Stimulated activated naive CD4-positive, alpha-beta T cell treated with Interleukin-2 at 50 U/mL for 16 hours (primary cell): ENCODE results near the gene TMEM61.
"Not testable (repeated sequence)": the region's sequence is repeated elsewhere in the genome, so short reads cannot be mapped to it uniquely, and the experiment has no call there.

ENCODE experiments used
- DNase-seq: peaks from one replicate; lab custom pipeline; 2025; lab: John Stamatoyannopoulos, UW

Gene TMEM61

DNA sequence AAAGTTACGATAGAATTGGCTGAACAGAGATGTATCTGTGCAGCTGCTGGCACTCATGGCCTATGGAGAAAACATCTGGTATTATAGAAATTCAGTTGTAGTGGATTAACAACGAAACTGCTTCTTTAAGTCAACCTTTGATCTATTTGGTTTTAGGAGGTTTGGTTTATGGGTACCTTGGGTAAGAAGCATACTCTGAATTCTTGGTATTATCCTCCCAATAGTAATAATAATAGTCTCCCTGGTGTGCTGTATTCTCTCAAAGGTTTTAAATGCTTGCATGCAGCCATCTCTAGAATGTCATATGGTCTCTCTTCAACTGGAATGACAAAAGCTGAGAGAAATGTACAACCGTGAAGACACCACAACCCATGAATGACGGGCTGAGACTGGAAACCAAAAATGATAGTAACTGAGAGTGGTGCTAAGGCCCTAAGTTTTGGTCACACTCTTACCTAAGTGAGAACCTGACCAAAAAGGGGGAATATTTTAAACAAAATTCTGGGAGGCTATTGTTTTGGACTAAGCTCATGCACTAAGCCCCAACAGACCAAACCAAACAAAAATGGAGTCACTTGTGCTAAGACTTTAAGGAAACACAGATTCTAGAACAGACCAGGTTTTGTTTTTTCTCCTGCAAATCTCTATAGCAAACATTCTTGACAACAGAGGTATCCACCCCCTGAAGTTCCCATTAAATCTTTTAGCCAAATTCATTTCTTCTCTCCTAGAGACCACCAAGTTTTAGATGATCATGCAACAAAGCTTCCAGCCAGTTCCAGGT lies 17.6 kb upstream of the TMEM61 start:
- no peak for DNase-seq

DNA sequence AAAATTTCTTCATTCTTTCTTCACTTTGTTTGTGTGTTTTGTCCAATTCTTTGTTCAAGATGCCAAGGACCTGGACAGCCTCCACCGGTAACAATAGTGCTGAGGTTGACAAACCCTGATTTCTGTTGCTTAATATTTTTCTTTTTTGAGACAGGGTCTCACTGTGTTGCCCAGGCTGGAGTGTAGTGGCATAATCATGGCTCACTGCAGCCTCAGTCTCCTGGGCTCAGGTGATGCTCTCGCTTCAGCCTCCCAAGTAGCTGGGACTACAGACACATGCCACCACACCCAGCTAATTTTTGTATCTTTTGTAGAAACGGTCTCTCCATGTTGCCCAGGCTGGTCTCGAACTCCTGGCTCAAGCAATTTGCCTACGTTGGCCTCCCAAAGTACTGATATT lies 16.6 kb upstream of the TMEM61 start:
- DNase-seq, result not testable (repeated sequence)

DNA sequence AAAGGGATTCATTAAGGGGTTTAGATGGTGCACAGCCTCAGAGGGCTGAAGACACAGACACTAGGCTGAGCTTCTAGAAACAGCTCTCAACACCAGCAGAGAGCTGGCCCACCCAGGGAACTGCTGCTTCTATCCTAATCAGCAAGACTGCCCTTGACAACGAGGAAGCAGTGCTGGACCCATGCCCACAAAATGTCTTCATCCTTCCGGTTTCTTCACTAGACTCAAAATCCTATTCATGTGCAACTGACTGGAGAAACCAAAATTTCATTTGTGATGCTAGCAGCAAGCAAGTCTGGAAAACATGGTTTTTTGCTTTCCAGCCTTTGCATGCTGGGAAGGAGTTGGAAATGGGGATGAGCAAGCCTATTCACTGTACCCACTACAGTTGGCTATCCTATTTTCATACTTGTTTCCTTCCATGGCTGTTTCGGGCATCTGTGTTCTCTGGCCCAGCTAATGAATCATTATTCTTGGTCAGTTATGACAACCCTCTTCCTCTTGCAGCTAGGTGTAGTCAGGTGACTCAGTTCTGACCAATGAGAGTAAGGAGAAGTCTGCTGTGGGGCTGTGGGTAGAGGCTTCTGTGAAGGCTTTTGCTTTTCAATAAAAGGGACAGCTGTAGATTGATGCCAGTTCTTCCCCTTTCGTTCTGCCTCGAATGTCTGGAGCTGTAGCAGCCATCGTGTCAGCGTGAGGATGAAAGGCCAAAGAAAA lies 14.6 kb upstream of the TMEM61 start:
- DNase-seq, result no peak

DNA sequence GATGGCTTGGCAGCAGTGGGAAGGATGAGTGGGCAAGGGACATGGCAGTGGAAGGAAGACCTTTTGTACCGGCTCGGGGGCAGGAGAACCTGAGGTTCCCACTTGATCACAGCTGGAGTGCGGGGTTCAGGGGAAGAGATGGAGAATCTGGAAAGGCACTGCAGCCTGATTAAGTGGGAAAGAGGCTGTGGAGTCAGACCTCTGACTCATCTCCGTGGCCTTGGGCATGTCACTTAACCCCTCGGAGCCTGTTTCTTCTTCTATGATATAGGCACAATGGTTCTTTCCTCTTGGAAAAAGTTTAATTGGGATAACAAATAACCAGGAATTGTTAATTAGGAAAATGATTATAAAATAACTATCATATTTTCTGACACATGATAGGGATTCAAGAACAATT lies 13.1 kb upstream of the TMEM61 start:
- DNase-seq, result no peak

DNA sequence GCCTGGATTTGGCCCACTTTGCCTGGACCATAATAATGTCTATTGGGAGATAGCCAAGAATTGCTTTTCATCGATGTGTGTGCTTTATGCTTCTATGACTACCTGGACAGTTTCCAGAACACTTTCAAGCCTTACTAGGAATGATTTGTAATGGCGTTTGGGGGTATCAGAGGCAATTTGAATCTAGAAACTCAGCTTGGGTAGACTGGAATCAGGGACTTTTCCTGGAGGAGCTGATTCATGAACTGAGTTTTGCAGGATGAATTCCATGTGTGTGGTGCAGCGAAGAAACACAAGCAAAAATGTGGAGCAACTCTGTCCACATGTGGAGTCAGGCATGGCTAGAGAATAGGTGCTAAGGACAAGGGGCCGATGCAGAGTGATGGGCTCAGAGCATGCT lies 11.9 kb upstream of the TMEM61 start:
- no peak for DNase-seq

- DNase-seq, result no peak
Measured at GRCh38 chr1:54969879-54970278, 10.5 kb upstream of the TMEM61 start.

DNA sequence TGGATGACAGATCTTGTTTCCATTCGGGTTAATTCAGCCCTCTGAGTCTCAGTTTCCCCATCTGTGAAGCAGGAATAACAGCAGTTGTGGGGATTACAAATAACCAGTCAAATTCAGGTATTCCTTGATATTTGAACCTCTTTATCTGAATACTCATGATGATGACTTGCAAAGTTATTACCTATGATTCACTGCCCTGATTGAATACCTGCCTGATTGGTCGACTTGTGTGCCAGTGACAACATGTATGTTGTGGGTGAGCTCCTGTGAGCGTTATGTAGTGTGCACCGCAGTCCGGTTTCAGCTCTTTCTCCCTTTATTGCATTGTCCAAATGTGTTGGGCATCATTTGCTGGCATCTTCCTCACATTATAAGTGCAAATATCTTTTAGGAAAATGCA lies 9.5 kb upstream of the TMEM61 start:
- DNase-seq, result no peak

GRCh38 chr1:54971317-54971791 lies 9.1 kb upstream of the TMEM61 start:
- no peak for DNase-seq

DNA sequence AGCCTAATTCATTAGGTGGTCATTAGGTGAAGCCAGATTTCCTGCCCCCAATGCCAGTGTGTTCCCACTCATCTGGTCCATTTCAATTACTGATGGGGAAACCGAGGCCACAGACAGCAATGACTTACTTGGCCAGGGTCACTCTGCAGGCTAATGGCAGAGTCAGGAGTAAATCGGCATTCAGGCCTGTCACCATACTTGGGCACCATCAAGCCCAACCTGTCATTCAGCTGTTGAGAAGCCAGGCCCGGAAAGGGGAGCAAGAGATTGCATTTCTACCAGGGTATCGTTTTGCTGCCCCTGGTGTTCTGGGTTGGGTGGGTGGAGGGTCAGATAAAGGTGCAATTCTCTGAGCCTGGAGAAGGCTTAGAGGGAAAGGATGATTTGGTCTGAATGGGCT lies 8.0 kb upstream of the TMEM61 start:
- DNase-seq, result no peak

DNA sequence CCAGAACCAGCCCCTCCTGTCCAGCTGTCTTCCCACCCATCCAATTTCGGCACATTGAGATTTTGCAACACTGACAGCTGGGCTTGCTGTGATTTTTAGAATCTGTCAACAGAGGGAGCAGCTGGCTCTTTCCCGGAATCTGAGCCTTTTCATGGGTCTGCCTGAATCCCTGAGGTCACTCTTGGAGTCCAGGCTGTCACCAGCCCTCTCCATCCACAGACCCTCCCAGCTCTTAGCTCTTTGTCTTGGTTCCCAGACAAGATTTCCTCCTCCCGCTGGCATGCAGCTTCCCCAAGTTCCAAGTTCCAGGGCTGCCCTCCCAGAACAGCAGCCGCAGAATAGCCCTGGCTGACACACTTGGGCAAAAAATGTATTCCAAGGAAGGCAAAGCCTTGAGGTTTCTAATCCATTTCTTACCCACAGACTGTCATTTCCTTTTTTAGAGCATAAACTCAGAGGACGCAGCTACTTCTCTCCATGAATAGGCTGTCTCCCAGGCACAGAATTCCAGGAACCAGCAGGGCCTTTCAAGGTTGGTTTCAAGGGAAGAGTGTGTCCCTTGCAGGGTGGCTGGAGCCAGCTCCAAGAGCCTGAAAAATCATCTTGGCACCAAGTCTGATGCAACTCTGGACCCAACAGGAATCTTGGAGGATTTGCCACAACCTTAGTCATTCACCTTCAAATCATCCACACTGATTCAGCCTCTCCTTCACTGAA lies 7.1 kb upstream of the TMEM61 start:
- DNase-seq, result no peak

GRCh38 chr1:54975356-54976108 lies 4.9 kb upstream of the TMEM61 start:
- no peak for DNase-seq

GRCh38 chr1:54976747-54977146 lies 3.7 kb upstream of the TMEM61 start:
- DNase-seq, result no peak

GRCh38 chr1:54977533-54978297 lies 2.7 kb upstream of the TMEM61 start:
- no peak for DNase-seq

DNA sequence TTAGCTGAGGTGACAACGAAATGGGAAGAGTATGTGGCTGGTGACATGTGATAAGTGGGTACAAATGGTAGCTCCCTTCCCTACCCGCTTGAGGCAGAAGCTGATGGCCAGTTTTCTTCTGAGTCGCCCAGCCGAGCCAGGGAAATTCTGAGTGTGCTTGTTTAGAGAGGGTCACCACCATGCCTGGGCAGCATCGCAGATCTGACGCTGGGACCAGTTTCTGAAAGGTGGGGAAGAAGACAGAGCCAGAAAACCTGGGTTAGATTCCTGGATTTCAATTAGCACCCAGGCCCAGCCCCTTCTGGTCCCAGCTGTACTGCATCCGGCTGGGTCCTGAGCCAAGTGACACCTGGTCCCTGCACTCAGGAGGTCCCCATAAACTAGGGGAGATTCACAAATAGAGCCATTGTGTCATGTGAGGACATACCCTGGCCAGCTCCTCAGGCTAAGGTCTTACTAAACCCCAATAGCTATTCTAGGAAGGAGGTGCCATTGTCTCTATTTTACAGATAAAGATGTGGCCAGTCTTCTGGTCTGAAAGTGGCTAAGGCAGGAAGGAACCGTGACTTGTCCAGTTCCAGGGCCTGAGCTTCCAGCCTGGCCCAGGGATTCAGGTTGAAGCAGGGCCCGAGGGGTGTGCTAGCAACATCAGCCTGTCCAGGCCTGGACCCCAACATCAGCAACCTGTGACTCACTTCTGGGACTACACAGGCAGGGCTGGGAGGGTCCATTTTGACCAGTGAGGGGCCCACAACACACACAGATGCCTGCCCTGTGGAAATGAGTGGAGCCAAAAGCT lies 1.7 kb upstream of the TMEM61 start:
- DNase-seq, result no peak

- DNase-seq, result no peak
Measured at GRCh38 chr1:54979327-54979891, 1.0 kb upstream of the TMEM61 start.

DNA sequence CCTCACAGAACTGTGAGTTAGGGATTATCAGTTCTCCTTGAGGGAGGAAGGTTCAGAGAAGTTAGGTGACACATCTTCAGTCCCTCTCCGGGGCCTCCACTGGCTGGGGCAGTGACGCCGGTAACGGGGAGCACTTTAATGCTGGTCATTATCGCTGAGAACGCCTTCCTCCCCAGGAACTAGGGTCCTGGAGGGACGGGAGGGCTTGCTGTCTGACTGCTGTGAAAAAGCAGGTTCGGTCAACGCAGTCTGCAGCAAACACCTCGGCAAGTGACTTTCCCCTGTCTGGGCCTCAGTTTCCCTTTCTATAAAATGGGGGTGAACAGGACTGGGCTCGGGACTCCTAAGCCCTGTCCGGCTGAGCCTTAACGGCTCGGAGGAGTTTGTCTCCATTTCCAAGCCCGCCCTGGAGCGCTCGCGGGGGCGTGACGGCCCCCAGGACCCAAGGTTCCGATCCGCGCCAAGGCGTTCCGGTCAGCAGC lies 341 bp upstream of the TMEM61 start:
- DNase-seq, result no peak

DNA sequence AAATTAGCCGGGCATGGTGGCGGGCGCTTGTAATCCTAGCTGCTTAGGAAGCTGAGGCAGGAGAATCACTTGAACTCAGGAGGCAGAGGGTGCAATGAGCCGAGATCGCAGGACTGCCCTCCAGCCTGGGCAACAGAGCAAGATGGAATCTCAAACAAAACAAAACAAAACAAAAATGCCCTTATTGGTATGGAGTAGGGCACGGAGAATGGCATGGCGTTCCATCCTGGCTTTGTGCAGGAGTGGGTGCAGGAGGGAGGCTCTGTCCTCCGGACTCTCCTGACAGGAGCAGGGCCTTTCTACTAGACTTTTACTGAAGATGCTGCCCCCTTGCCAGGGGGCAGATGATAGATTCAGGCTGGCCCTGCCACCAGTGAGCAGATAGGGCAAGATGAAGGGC lies 1.0 kb downstream of the TMEM61 start:
- no peak for DNase-seq

DNA sequence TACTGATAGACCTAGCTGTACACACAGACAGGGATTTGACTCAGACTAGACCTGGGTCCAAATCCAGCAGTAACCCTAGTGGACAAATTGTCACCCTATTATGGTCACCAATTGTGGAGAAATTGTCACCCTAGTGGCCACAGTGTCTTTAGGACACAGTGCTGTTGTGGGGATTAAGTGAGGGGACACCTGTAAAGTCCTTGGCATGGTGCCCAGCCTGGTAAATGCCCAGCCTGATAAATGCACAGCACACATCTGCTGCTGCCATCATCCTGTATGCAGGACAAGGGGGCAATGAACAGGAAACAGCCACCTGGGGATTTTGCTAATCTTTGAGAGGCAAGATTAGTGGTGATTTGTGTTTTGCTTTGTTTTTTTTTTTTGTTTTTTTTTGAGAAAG lies 2.3 kb downstream of the TMEM61 start:
- DNase-seq, result no peak

DNA sequence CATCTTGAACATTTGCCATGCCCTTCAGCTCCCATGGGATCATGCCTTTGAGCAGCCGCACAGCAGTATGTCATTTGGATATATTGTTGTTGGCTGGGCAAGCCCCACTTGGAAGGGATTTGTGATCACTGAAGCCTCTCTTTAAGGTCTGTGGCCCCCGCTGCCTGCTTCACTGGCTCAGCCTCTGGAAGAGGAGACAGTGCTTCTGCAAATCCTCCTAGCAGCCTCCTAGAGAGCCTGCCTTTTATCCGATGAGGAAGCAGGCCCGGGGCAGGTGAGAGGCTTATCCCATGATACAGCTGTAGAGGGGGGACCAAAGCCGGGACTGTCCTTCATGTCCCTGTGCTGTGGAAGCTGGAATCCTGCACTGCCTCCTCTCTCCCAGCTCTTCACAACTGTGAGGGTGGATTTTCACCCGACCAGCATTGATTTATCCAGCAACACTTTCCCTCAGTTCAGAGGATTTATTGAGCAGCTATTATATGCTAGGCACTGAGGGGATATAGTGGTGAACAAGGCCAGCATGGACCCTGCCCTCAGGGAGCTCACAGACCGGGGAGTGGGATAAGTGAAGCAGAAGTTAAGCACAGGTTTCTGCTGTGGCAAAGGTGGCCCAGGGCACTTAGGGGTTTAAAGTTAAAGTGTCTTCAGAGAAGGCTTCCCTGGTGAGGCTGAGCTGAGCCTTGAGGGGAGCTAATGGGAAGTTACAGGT lies 3.9 kb downstream of the TMEM61 start:
- DNase-seq, result no peak
